WERI-Rb-1 (cell line): ENCODE data around the gene AGBL1.

Experiments
- DNase-seq: peaks from one replicate; pipeline ENCODE4 v3.0.0-alpha.2; 2020
- H3K27ac ChIP-seq: fragments of 250-450 bp; sonication (Bioruptor Pico); 2 replicates; pipeline ENCODE4 v1.5.1; 2020; ENCODE audit warnings: mild to moderate bottlenecking, moderate library complexity
- H3K27me3 ChIP-seq: fragments of 250-450 bp; sonication (Bioruptor Pico); 2 replicates; pipeline ENCODE4 v1.5.1; 2021; ENCODE audit warnings: mild to moderate bottlenecking, low read depth, moderate library complexity; ENCODE audit not compliant: insufficient read depth, severe bottlenecking
- H3K36me3 ChIP-seq: fragments of 250-450 bp; sonication (Bioruptor Pico); 2 replicates; pipeline ENCODE4 v1.5.1; 2020; ENCODE audit warnings: mild to moderate bottlenecking, moderate library complexity
- H3K4me3 ChIP-seq: 2 replicates; pipeline ENCODE4 v1.5.1; 2011; ENCODE audit warnings: low read depth, mild to moderate bottlenecking, control low read depth, low read length
- H3K9me3 ChIP-seq: fragments of 250-450 bp; sonication (Bioruptor Pico); 2 replicates; pipeline ENCODE4 v1.5.1; 2021; ENCODE audit warnings: mild to moderate bottlenecking, moderate library complexity; ENCODE audit not compliant: severe bottlenecking
- TF ChIP-seq, protein P1 (sequence below): IDR thresholded peaks from 2 replicates; pipeline ENCODE4 v1.5.1; 2011; ENCODE audit warnings: low read depth, mild to moderate bottlenecking, control low read depth, inconsistent platforms, low read length

Gene AGBL1

GRCh38 chr15:86905625-86906256 lies 826.1 kb downstream of the AGBL1 start:
- Histone ChIP-seq H3K9me3 (no peaks in the 10 kb centered on the region), H3K27me3 (peaks cover 12% of the 10 kb centered on the region), H3K36me3 (no peaks in the 10 kb centered on the region), H3K27ac (no peak overlapping the region), H3K4me3 (no peak overlapping the region)
- TF ChIP-seq, protein P1, sequence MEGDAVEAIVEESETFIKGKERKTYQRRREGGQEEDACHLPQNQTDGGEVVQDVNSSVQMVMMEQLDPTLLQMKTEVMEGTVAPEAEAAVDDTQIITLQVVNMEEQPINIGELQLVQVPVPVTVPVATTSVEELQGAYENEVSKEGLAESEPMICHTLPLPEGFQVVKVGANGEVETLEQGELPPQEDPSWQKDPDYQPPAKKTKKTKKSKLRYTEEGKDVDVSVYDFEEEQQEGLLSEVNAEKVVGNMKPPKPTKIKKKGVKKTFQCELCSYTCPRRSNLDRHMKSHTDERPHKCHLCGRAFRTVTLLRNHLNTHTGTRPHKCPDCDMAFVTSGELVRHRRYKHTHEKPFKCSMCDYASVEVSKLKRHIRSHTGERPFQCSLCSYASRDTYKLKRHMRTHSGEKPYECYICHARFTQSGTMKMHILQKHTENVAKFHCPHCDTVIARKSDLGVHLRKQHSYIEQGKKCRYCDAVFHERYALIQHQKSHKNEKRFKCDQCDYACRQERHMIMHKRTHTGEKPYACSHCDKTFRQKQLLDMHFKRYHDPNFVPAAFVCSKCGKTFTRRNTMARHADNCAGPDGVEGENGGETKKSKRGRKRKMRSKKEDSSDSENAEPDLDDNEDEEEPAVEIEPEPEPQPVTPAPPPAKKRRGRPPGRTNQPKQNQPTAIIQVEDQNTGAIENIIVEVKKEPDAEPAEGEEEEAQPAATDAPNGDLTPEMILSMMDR, result no peak
- peak; percentile 31 for DNase-seq

DNA sequence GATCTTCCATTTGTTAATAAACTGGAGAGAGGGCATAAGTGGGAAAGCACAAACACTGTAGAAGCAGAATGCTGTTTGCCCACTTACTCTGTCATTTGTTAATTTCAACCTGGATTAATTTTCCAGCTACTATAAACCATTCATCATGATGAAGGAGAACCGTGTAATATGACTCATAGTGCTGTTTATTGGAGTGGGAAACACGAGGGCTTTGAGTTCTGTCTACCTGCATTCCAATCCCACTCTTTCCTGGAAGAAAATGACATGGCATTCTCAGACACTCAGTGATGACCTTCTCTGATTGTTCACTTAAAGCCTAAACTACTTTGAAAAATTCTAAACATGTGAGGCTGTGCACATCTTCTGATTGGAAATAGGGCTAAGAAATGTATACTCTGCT lies 826.7 kb downstream of the AGBL1 start:
- no peak for DNase-seq
- peaks cover 14% of the 10 kb centered on the region for H3K27me3 ChIP-seq
- no peaks in the 10 kb centered on the region for H3K9me3 ChIP-seq
- H3K36me3 ChIP-seq, result no peaks in the 10 kb centered on the region
- H3K4me3 ChIP-seq, result no peak overlapping the region
- TF ChIP-seq, protein P1, result no peak
- no peak overlapping the region for H3K27ac ChIP-seq

DNA sequence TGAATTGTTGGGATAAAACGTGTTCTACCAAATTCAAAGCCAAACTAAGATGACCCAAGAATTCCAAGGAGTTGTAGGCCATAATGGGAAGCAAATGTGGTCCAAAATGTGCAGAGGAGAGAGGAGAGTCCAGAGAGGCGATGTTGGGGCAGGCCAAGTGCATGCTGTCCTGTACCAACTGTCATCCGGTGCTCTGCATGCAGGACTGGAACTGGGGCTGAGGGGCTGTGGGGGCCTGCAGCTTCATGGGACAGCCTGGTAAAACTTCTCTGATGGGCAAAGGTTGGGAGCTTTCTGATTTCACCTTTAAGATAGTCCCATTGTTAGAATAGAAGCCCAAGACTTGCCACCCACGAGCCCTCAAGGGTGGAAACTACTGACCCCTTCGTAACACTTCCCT lies 831.4 kb downstream of the AGBL1 start:
- no peak for DNase-seq
- no peak overlapping the region for H3K4me3 ChIP-seq
- peaks cover 21% of the 10 kb centered on the region for H3K27me3 ChIP-seq
- no peaks in the 10 kb centered on the region for H3K9me3 ChIP-seq
- H3K27ac ChIP-seq, result no peak overlapping the region
- H3K36me3 ChIP-seq, result no peaks in the 10 kb centered on the region
- TF ChIP-seq, protein P1, result no peak

DNA sequence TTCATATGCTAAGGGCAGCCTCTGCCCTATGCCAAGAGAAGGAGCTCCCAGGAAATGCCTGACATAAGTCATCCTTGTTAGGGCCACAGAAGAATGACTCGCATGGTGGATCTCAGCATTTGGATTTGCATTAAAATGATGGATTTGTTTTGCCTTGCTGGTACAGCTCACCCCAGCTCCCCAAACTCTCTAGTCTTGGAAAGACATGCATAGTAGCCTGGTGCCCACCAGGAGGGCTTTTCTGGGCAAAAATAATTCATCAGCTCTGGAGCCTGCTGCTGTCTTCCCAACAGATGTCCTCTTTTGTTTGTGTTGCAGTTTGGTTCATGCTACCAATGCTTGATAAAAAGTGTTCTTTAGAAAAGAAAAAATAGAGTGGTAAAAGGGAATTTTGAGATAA lies 833.0 kb downstream of the AGBL1 start:
- H3K27ac ChIP-seq, result no peak overlapping the region
- peaks cover 13% of the 10 kb centered on the region for H3K27me3 ChIP-seq
- TF ChIP-seq, protein P1, result no peak
- no peaks in the 10 kb centered on the region for H3K9me3 ChIP-seq
- H3K4me3 ChIP-seq, result no peak overlapping the region
- DNase-seq, result no peak
- no peaks in the 10 kb centered on the region for H3K36me3 ChIP-seq

DNA sequence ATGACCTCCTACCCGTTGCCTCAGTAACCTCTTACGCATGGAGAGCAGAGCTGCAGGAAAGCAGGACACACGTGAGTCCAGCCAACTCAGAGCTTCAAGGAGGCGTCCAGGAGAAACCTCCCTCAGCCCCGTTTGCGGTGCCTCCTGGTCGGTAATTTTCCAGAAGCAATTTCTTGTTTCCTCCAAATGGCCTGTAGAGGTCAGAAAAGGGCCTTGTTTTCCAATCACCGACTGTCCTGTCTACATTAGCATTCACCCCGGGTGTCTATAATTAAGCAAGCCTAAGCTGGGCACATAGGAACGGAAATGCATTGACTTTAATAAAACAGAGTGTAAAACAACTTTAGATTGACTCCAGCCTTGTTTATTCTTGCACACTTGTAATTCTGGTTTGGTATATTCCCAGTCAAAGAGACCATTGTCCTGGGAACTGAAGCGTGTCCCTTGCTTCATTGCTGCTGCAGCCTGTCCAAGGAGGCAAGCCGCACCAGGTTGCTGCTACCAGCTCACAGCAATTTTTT lies 836.2 kb downstream of the AGBL1 start:
- Histone ChIP-seq H3K27me3 (peaks cover 10% of the 10 kb centered on the region), H3K9me3 (no peaks in the 10 kb centered on the region), H3K36me3 (no peaks in the 10 kb centered on the region), H3K4me3 (no peak overlapping the region), H3K27ac (no peak overlapping the region)
- peak; percentile 30 for DNase-seq
- TF ChIP-seq, protein P1, result peak; percentile 53; the same call in 1 of the 2 replicates
